Fibroblast of lung (primary cell): Measurements from ENCODE around the gene RXRA. TPM values are rescaled to one million over a fixed set of nuclear protein-coding genes. Genes with fewer than 3 reads are reported as not detected.

Experiments used
- DNase-seq, 2 donors: peaks; one replicate each; pipeline versions ENCODE4 v3.0.0 to v3.0.0-alpha.2; 2010; ENCODE audit warnings: low read depth in 2 of 2
- H2AFZ ChIP-seq: 2 replicates; pipeline ENCODE4 v1.5.1; 2012; ENCODE audit warnings: low read length, control low read depth, inconsistent platforms
- H3K27ac ChIP-seq: 2 replicates; pipeline ENCODE4 v1.5.1; 2011; ENCODE audit warnings: low read length, control low read depth; ENCODE audit not compliant: insufficient read depth
- H3K27me3 ChIP-seq: 2 replicates; pipeline ENCODE4 v1.5.1; 2011; ENCODE audit warnings: mild to moderate bottlenecking, low read length; ENCODE audit not compliant: control insufficient read depth, insufficient read depth
- H3K36me3 ChIP-seq: 2 replicates; pipeline ENCODE4 v1.5.1; 2011; ENCODE audit warnings: low read length; ENCODE audit not compliant: control insufficient read depth, insufficient read depth
- H3K4me1 ChIP-seq: 2 replicates; pipeline ENCODE4 v1.5.1; 2011; ENCODE audit warnings: low read length; ENCODE audit not compliant: control insufficient read depth, insufficient read depth; ENCODE audit errors: extremely low read depth
- H3K4me2 ChIP-seq: 2 replicates; pipeline ENCODE4 v1.5.1; 2011; ENCODE audit warnings: low read length, control low read depth; ENCODE audit not compliant: insufficient read depth; ENCODE audit errors: extremely low read depth
- H3K4me3 ChIP-seq, 4 experiments: fragments of 200-600 bp in 1 of 4; sonication (generic) in 1 of 4; replicated peaks in 1 of 4; 2 replicates each; pipeline ENCODE4 v1.5.1; 2011 to 2016; ENCODE audit warnings: low read length in 4 of 4, low read depth in 3 of 4, mild to moderate bottlenecking in 3 of 4, control low read depth in 2 of 4, inconsistent platforms in 1 of 4, mixed read lengths in 1 of 4; ENCODE audit not compliant: insufficient read depth in 1 of 4; ENCODE audit errors: control extremely low read depth in 1 of 4
- H3K79me2 ChIP-seq: 2 replicates; pipeline ENCODE4 v1.5.1; 2012; ENCODE audit warnings: mild to moderate bottlenecking, low read length, inconsistent platforms; ENCODE audit not compliant: control insufficient read depth, insufficient read depth
- H3K9ac ChIP-seq: 2 replicates; pipeline ENCODE4 v1.5.1; 2011; ENCODE audit warnings: mild to moderate bottlenecking, low read length, control low read depth; ENCODE audit not compliant: insufficient read depth
- H3K9me3 ChIP-seq: 2 replicates; pipeline ENCODE4 v1.5.1; 2012; ENCODE audit warnings: low read depth, low read length; ENCODE audit not compliant: control insufficient read depth, insufficient read depth
- H4K20me1 ChIP-seq: 2 replicates; pipeline ENCODE4 v1.5.1; 2011; ENCODE audit warnings: low read length; ENCODE audit not compliant: control insufficient read depth, insufficient read depth; ENCODE audit errors: extremely low read depth
- CTCF ChIP-seq, 2 donors: IDR thresholded peaks in 1 of 2; conservative IDR thresholded peaks in 1 of 2; 1 replicate in 1 of 2; 2 replicates in 1 of 2; pipeline ENCODE4 v1.5.1; 2011 to 2012; ENCODE audit warnings: low read length in 2 of 2, control low read depth in 1 of 2, inconsistent platforms in 1 of 2, low read depth in 1 of 2, mild to moderate bottlenecking in 1 of 2
- EZH2 ChIP-seq: IDR thresholded peaks from 2 replicates; pipeline ENCODE4 v1.5.1; 2012; ENCODE audit warnings: low read length, control low read depth, mild to moderate bottlenecking; ENCODE audit errors: missing control alignments
- polyA plus RNA-seq, 2 donors: library from polyadenylated mRNA; depleted of rRNA in 1 of 2; stranded (reverse) in 1 of 2; unstranded in 1 of 2; fragments of >200 nt; gene quantifications; 2 replicates each; pipeline ENCODE4 v1.2.1, GENCODE V29; 2011 to 2012; ENCODE audit warnings: missing spikeins in 1 of 2
- total RNA-seq: library from RNA; depleted of rRNA; stranded (reverse); fragments of >200 nt; gene quantifications from 2 replicates; pipeline ENCODE4 v1.2.1, GENCODE V29; 2014

Gene RXRA
- total and polyA plus RNA-seq, 2 donors (not counting 1 experiment from before 2014, with no cell fraction given): 13.3 to 14.9 TPM

DNA sequence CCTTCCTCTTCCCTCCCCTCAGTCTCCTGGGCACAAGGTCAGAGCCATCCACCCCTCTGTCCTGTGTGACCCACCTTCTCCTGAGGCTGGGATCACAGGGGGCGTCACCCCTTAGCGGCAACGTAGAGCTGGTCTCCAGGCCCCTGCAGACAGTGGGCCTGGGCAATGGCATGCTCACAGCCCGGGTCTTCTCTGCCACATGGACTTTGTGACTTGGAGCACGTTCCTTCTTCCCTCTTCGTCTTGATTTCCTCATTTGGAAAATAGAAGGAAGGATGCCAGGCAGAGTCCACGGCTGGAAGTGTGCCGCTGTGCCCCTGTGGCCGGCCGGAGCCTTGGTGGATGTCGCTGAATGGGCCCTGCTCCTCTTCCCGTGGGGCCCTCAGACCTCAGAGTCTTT, 10.0 kb downstream of the RXRA start:
- no peak overlapping the region for H3K9ac ChIP-seq
- no peak for DNase-seq
- H3K4me3 ChIP-seq: no peak overlapping the region
- peaks cover 83% of the 10 kb centered on the region for H3K79me2 ChIP-seq
- H4K20me1 ChIP-seq: peaks cover 5% of the 10 kb centered on the region
- H3K4me1 ChIP-seq: no peaks in the 10 kb centered on the region
- H3K36me3 ChIP-seq: peaks cover 2% of the 10 kb centered on the region
- no peak overlapping the region for H3K4me2 ChIP-seq
- H3K27ac ChIP-seq: no peak overlapping the region
- TF ChIP-seq EZH2 (no peak), CTCF (conservative IDR thresholded peaks at IDR 0.05 in 1 of 2, IDR thresholded peaks at IDR 0.05 in 1 of 2; ENCODE audit: low read depth in 1 of 2, low read length in 2 of 2) (no peak)
- H3K27me3 ChIP-seq: no peaks in the 10 kb centered on the region
- H2AFZ ChIP-seq: no peak overlapping the region
- no peaks in the 10 kb centered on the region for H3K9me3 ChIP-seq

DNA sequence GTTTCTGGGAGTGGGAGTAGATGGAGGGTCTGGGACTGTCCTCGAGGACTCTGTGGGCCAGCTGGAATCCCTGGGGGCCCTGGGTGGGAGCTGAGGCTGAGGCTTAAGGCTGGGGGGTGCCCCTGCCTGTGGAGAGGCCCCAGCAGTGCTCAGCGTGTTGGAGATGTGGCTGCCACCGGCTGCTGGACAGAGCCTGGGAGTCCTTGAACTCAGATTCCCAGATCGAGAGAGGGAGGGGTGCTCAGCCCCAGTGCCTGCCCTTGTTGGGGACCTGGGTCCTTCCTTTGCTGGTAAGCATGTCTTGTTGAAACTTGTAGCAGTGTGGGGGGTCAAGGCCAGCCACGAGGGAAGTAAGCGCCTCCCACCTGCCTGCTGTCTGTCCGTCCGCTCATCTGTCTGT, 10.7 kb downstream of the RXRA start:
- Histone ChIP-seq H3K9ac (no peak overlapping the region), H3K4me2 (no peak overlapping the region), H4K20me1 (peaks cover 5% of the 10 kb centered on the region), H3K4me3 (no peak overlapping the region), H3K4me1 (no peaks in the 10 kb centered on the region), H3K9me3 (no peaks in the 10 kb centered on the region), H3K27ac (no peak overlapping the region), H3K79me2 (peaks cover 79% of the 10 kb centered on the region), H2AFZ (no peak overlapping the region), H3K36me3 (peaks cover 2% of the 10 kb centered on the region), H3K27me3 (no peaks in the 10 kb centered on the region)
- no peak for DNase-seq
- TF ChIP-seq CTCF (conservative IDR thresholded peaks at IDR 0.05 in 1 of 2, IDR thresholded peaks at IDR 0.05 in 1 of 2; ENCODE audit: low read depth in 1 of 2, low read length in 2 of 2) (no peak), EZH2 (no peak)

GRCh38 chr9:134337469-134337868, 11.2 kb downstream of the RXRA start:
- H3K4me3 ChIP-seq: no peak overlapping the region
- H3K79me2 ChIP-seq: peaks cover 77% of the 10 kb centered on the region
- no peak for DNase-seq
- H3K9me3 ChIP-seq: no peaks in the 10 kb centered on the region
- H2AFZ ChIP-seq: no peak overlapping the region
- peaks cover 2% of the 10 kb centered on the region for H3K36me3 ChIP-seq
- peaks cover 3% of the 10 kb centered on the region for H4K20me1 ChIP-seq
- no peaks in the 10 kb centered on the region for H3K4me1 ChIP-seq
- no peak overlapping the region for H3K27ac ChIP-seq
- TF ChIP-seq CTCF (conservative IDR thresholded peaks at IDR 0.05 in 1 of 2, IDR thresholded peaks at IDR 0.05 in 1 of 2; ENCODE audit: low read depth in 1 of 2, low read length in 2 of 2) (no peak), EZH2 (no peak)
- H3K27me3 ChIP-seq: no peaks in the 10 kb centered on the region
- no peak overlapping the region for H3K9ac ChIP-seq
- H3K4me2 ChIP-seq: no peak overlapping the region
